ENCODE measurements around the gene CFAP74. TPM values are rescaled to one million over a fixed set of nuclear protein-coding genes. Genes with fewer than 3 reads are reported as not detected.

CFAP74 gene
- total RNA-seq, 1 donor from 2014 or later = 0.41 TPM

DNA sequence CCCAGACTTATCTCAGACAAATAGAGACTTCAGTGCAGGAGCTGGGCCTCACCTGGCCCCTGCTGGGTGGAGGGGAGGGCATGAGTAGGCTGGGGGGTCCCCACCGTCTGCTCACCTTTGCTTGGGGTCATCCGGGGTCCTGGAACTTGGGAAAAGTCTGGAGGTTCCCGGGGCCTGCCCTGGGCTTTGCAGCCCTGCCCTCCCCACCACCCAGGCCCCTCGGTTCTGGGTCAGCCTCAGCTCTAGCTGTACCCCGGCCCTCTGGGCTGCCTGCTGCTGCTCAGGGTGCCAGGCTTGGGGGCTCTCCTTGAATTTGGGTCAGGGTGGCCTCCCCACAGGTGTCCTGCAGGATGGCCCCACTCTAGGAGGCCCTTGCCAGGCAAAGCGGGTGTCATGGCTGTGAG is 82.1 kb downstream of the CFAP74 start:
- FAIRE-seq = no peak

GRCh38 chr1:1920608-1921458 is 82.8 kb downstream of the CFAP74 start:
- no peak for FAIRE-seq

More for the DNA sequence above, 82.1 kb downstream of the CFAP74 start:
- DNase-seq (ENCODE audit: low spot score in 2 of 2) = no peak

DNA sequence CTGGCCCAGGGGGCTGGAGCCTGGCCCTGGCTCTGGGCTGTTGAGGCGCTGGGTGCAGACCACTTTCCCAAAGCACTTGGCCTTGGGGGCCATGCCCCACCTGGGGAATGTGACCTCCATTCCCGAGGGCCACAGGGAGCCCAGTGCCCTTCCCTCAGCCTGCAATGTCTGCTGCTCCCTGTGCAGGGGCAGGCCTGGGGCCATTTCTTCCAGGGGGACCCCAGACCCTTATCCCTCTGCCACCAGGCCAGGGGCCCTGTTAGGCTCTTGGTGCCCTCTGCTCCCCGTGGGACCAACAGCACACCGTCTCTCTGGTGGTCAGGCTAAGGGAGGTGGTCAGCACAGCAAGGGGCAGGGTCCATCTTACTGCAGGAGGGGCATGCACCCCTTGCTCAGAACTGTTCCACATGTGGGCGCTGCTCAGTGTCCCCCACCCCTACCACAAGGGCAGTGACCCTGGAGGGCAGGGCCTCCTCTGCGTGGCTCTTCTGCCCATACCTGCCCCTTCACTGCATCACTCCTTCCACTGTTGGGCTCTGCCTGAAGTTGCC is 83.5 kb downstream of the CFAP74 start:
- DNase-seq (ENCODE audit: low spot score in 2 of 2) (no peak), FAIRE-seq (no peak)

More at GRCh38 chr1:1920608-1921458, 82.8 kb downstream of the CFAP74 start:
- DNase-seq (ENCODE audit: low spot score in 2 of 2) = no peak

- FAIRE-seq = no peak
- DNase-seq (ENCODE audit: low spot score in 2 of 2) = peak; percentile 92 to 99
These were observed 84.1 kb downstream of the CFAP74 start for GRCh38 chr1:1919304-1920056.

- no peak for DNase-seq (ENCODE audit: low spot score in 2 of 2)
- FAIRE-seq = no peak
These were observed 84.7 kb downstream of the CFAP74 start, which contains the start of gene TMEM52 for GRCh38 chr1:1918901-1919303. TMEM52 (minus strand) TSS chr1:1919279; CDS start chr1:1919265, 14 bp downstream.

- FAIRE-seq (no peak), DNase-seq (ENCODE audit: low spot score in 2 of 2) (no peak)
These were observed 85.3 kb downstream of the CFAP74 start for GRCh38 chr1:1917995-1918900.

DNA sequence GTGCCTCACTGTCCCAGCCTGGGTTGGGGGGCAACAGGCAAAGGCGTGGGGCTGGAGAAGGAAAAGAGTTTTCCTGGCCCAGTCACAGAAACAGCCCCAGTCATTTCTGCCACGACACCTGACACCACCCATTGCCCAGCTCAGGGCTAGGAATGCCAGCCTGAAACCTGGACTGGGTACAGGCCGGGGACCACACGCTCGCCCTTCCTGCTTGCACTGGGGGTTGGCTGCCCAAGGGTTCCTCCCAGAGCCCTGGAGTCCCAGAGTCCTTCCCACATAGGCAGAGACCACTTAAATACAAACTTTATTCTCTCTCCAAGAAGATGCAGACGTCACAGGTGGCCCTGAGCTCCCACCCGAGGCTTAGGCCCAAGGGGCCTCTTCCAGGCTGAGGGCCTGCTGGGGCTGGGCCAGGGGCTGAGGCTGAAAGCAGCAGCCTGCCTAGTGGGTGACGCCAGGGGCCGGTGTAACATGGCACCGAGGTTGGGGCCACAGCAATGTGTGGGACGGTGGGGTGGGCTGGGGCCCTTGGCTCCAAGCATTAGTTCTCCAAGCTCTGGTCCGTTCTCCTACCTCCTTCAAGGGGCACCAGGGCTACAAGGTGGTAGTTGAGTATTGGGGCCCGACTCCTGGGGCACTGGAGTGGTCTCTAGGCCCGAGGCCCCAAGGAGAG is 86.1 kb downstream of the CFAP74 start:
- DNase-seq (ENCODE audit: low spot score in 2 of 2) = no peak
- no peak for FAIRE-seq

- no peak for FAIRE-seq
- no peak for DNase-seq (ENCODE audit: low spot score in 2 of 2)
These were observed 86.7 kb downstream of the CFAP74 start for GRCh38 chr1:1916851-1917251.

DNA sequence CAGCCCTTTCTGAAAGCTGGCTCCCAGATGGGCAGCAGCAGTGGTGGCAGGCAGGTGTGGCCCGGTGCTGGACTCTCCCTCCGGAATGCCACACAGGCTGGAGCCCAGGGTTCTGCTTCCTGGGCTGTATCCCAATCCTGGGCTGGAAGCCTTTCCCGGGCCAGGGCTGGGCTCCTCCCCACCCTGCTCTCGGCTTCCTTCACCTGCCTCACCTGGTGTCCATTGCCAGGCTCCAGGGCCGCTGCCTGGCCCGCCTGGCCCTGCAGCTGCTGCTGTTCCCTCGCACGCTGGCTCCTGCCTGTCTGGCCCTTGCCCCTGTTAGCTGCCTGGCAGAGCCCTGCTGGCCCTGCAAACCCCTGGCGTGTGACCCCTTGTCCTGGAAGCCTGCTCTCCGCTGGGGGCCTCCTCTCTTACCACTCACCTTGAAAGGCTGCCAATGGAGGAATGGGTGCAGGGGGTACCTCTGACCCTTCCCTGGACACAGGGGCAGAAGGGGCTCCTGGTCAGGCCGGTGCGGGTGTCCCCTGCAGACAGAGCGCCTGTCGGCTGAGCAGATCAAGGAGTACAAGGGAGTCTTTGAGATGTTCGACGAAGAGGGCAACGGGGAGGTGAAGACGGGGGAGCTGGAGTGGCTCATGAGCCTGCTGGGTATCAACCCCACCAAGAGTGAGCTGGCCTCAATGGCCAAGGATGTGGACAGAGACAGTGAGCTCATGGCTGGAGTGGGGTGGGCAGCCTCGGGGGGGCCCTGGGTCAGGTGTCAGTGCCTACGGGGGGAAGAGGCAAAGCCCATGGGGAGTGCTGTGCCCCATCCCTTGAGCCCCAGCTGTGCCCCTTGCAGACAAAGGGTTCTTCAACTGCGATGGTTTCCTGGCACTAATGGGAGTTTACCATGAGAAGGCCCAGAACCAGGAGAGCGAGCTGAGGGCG is 87.4 kb downstream of the CFAP74 start:
- DNase-seq (ENCODE audit: low spot score in 2 of 2) (no peak), FAIRE-seq (no peak)

DNA sequence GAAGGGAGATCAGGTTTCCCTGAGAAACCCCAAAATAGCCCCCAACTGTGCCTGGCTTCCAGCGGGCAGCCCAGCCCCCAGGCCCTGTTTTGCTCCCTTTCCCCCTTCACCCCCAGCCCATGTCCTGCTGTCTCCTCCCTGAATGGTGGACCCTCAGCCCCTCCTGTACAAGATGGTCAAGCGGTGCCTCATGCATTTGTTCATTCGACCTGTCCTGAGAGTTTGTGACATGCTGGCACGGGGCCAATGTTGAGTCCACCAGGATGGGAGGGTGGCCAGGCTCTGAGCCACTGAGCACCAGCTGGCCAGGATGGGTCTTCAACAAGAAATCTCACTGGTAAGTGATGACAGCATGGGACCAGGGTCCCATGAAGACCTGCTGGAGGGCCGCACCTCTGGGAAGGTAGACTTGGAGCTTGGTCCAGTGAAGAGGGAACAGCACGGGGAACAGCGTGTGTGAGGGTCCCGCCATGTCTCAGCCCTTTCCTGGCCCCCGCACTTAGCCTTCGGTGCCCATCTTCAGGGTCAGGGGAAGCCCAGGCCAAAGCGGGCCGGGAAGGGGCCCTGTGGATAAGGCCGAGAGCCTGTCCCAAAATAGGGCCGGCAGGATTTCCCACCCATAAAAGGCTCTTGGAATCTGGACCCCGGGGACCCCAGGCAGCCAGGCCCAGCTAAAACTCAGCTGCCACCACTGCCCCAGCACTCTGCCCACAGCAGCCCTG is 88.5 kb downstream of the CFAP74 start, which contains the start of gene CALML6:
Gene CALML6 (plus strand): TSS at position 290 of the 722 bp plus-strand sequence. CDS start 21 bp downstream, at position 311.
- no peak for FAIRE-seq

GRCh38 chr1:1914101-1914970 is 89.2 kb downstream of the CFAP74 start:
- FAIRE-seq (no peak), DNase-seq (ENCODE audit: low spot score in 2 of 2) (no peak)

More for the DNA sequence above, 88.5 kb downstream of the CFAP74 start, which contains the start of gene CALML6:
- no peak for DNase-seq (ENCODE audit: low spot score in 2 of 2)

DNA sequence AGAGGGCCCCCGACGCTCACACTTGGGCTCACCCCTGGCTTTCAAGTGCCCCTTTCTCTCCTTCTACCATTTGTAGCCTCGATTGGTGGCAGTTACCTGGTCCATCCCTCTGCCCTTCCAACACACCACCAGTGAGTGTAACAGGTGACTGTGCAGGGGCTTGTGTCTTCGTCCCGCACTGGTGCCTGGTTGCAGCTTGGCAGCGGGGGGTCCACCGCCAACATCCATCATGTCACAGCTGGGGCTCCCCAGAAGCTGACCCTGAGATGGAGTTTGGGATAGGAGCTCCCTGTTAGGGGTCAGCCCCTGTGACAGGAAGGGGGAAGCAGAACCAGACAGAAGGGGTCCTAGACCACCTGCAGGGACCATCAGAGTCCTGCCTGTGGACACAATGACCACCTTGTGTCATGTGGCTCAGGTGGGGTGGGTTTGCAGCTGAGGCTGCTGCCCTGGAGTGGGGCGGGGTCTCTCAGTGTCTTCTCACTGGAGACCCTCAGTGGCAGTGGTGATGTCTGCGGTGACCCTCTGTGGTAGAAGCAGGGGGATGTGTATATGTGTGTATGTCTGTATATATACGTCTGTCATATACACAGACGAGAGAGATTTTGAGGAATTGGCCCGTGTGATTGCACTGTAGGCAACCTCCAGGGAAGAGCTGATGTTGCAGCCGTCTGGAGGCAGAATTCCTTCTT is 92.1 kb downstream of the CFAP74 start:
- DNase-seq (ENCODE audit: low spot score in 2 of 2) = no peak
- no peak for FAIRE-seq

- DNase-seq (ENCODE audit: low spot score in 2 of 2) (no peak), FAIRE-seq (no peak)
These were observed 92.8 kb downstream of the CFAP74 start for GRCh38 chr1:1910651-1911331.

DNA sequence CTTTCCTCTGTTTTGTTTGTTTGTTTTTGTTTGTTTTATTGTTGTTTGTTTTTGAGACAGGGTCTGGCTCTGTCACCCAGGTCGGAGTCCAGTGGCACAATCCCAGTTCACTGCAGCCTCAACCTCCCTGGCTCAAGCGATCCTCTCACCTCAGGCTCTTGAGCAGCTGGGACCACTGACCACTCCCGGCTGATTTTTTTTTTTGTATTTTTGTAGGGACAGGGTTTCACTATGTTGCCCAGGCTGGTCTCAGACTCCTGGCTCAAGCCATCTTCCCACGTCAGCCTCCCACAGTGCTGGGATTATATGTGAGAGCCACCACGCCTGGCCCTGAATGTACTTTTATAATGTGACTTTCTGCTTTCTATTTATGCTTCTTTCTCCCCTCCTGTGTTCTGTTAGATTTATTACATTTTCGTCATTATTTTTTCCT is 93.5 kb downstream of the CFAP74 start:
- FAIRE-seq (no peak), DNase-seq (ENCODE audit: low spot score in 2 of 2) (no peak)

GRCh38 chr1:1908506-1908791 is 95.1 kb downstream of the CFAP74 start:
- DNase-seq (ENCODE audit: low spot score in 2 of 2) (no peak), FAIRE-seq (no peak)
